Thymus (tissue), 11 donors: ENCODE results near the gene SYT6. TPM values are rescaled to one million over a fixed set of nuclear protein-coding genes. Genes with fewer than 3 reads are reported as not detected.

Source experiments
- DNase-seq, 9 donors: peaks; one replicate each; pipeline ENCODE4 v3.0.0-alpha.2; 2013; ENCODE audit warnings: low spot score in 9 of 9, low read depth in 6 of 9, missing footprints in 1 of 9
- H3K27ac ChIP-seq, 2 donors: one replicate each; pipeline ENCODE4 v1.5.1; 2013; ENCODE audit warnings: control low read depth in 1 of 2, low read depth in 1 of 2, low read length in 1 of 2, mild to moderate bottlenecking in 1 of 2, moderate library complexity in 1 of 2
- H3K27me3 ChIP-seq, 2 donors: one replicate each; pipeline ENCODE4 v1.5.1; 2013; ENCODE audit warnings: low read length in 1 of 2; ENCODE audit not compliant: control insufficient read depth in 2 of 2, insufficient read depth in 1 of 2
- H3K36me3 ChIP-seq, 2 donors: one replicate each; pipeline ENCODE4 v1.5.1; 2013; ENCODE audit warnings: low read length in 1 of 2, mild to moderate bottlenecking in 1 of 2, moderate library complexity in 1 of 2; ENCODE audit not compliant: control insufficient read depth in 2 of 2, insufficient read depth in 2 of 2
- H3K4me1 ChIP-seq, 2 donors: one replicate each; pipeline ENCODE4 v1.5.1; 2013; ENCODE audit warnings: low read length in 2 of 2; ENCODE audit not compliant: control insufficient read depth in 2 of 2, insufficient read depth in 2 of 2
- H3K4me3 ChIP-seq, 2 donors: one replicate each; pipeline ENCODE4 v1.5.1; 2013; ENCODE audit warnings: low read length in 2 of 2, control low read depth in 1 of 2, mild to moderate bottlenecking in 1 of 2
- H3K9me3 ChIP-seq, 2 donors: one replicate each; pipeline ENCODE4 v1.5.1; 2013; ENCODE audit warnings: low read length in 1 of 2, mild to moderate bottlenecking in 1 of 2; ENCODE audit not compliant: control insufficient read depth in 2 of 2, insufficient read depth in 1 of 2
- WGBS: extraction: QIAGEN DNeasy Blood & Tissue Kit; methylation state at CpG from one replicate; pipeline ENCODE4 v1.1.7; 2013; 5-methylcytosine and 5-hydroxymethylcytosine counted together
- polyA plus RNA-seq: library from polyadenylated mRNA; stranded (reverse); fragments of 200-250 nt; gene quantifications from one replicate; pipeline ENCODE4 v1.2.3, GENCODE V29; 2013
- total RNA-seq: library from RNA; stranded (reverse); fragments of 120-200 nt; gene quantifications from one replicate; pipeline ENCODE4 v1.2.4, GENCODE V29; 2013
- donor health status: healthy.

Gene SYT6
- total and polyA plus RNA-seq, 2 donors: 0.09 to 0.11 TPM

- Histone ChIP-seq H3K9me3 (no peaks in the 10 kb centered on the region), H3K4me3 (no peak overlapping the region), H3K36me3 (no peaks in the 10 kb centered on the region), H3K27ac (no peak overlapping the region), H3K27me3 (no peaks in the 10 kb centered on the region), H3K4me1 (no peaks in the 10 kb centered on the region)
- WGBS: 95% methylated on average over 8 of the region's 8 CpGs
- no peak for DNase-seq
Measured at GRCh38 chr1:114086601-114087368, 66.9 kb downstream of the SYT6 start.

GRCh38 chr1:114082867-114083585 is 70.6 kb downstream of the SYT6 start:
- H3K4me1 ChIP-seq: no peaks in the 10 kb centered on the region
- no peaks in the 10 kb centered on the region for H3K27me3 ChIP-seq
- H3K36me3 ChIP-seq: no peaks in the 10 kb centered on the region
- 93% methylated on average over 2 of the region's 2 CpGs for WGBS
- no peaks in the 10 kb centered on the region for H3K9me3 ChIP-seq
- no peak overlapping the region for H3K27ac ChIP-seq
- no peak for DNase-seq
- H3K4me3 ChIP-seq: no peak overlapping the region

GRCh38 chr1:114082304-114082630 is 71.4 kb downstream of the SYT6 start:
- no peak overlapping the region for H3K27ac ChIP-seq
- no peaks in the 10 kb centered on the region for H3K9me3 ChIP-seq
- DNase-seq: no peak
- H3K4me3 ChIP-seq: no peak overlapping the region
- H3K36me3 ChIP-seq: no peaks in the 10 kb centered on the region
- no peaks in the 10 kb centered on the region for H3K4me1 ChIP-seq
- 76% methylated on average over 2 of the region's 2 CpGs for WGBS
- no peaks in the 10 kb centered on the region for H3K27me3 ChIP-seq

GRCh38 chr1:114081437-114082303 is 72.0 kb downstream of the SYT6 start:
- WGBS: 89% methylated on average over 17 of the region's 17 CpGs
- no peak for DNase-seq
- no peak overlapping the region for H3K4me3 ChIP-seq
- no peaks in the 10 kb centered on the region for H3K9me3 ChIP-seq
- H3K27ac ChIP-seq: no peak overlapping the region
- no peaks in the 10 kb centered on the region for H3K4me1 ChIP-seq
- no peaks in the 10 kb centered on the region for H3K36me3 ChIP-seq
- H3K27me3 ChIP-seq: no peaks in the 10 kb centered on the region

GRCh38 chr1:114080511-114081436 is 72.9 kb downstream of the SYT6 start:
- WGBS: 94% methylated on average over 13 of the region's 13 CpGs
- no peaks in the 10 kb centered on the region for H3K27me3 ChIP-seq
- H3K9me3 ChIP-seq: no peaks in the 10 kb centered on the region
- no peaks in the 10 kb centered on the region for H3K36me3 ChIP-seq
- no peak overlapping the region for H3K27ac ChIP-seq
- DNase-seq: no peak
- no peaks in the 10 kb centered on the region for H3K4me1 ChIP-seq
- H3K4me3 ChIP-seq: no peak overlapping the region

GRCh38 chr1:114079596-114080190 is 74.0 kb downstream of the SYT6 start:
- H3K36me3 ChIP-seq: no peaks in the 10 kb centered on the region
- no peaks in the 10 kb centered on the region for H3K4me1 ChIP-seq
- H3K9me3 ChIP-seq: no peaks in the 10 kb centered on the region
- DNase-seq: no peak
- no peaks in the 10 kb centered on the region for H3K27me3 ChIP-seq
- no peak overlapping the region for H3K27ac ChIP-seq
- H3K4me3 ChIP-seq: no peak overlapping the region
- WGBS: 93% methylated on average over 5 of the region's 5 CpGs

GRCh38 chr1:114078116-114078515 is 75.6 kb downstream of the SYT6 start:
- H3K36me3 ChIP-seq: no peaks in the 10 kb centered on the region
- no peak overlapping the region for H3K27ac ChIP-seq
- H3K4me3 ChIP-seq: no peak overlapping the region
- H3K9me3 ChIP-seq: no peaks in the 10 kb centered on the region
- no peak for DNase-seq
- H3K4me1 ChIP-seq: no peaks in the 10 kb centered on the region
- whole genome bisulfite sequencing: 76% methylated on average over 4 of the region's 4 CpGs
- no peaks in the 10 kb centered on the region for H3K27me3 ChIP-seq

GRCh38 chr1:114077188-114077587 is 76.5 kb downstream of the SYT6 start:
- no peak for DNase-seq
- Histone ChIP-seq H3K4me3 (no peak overlapping the region), H3K27me3 (no peaks in the 10 kb centered on the region), H3K4me1 (no peaks in the 10 kb centered on the region), H3K36me3 (no peaks in the 10 kb centered on the region), H3K27ac (no peak overlapping the region), H3K9me3 (no peaks in the 10 kb centered on the region)
- 99% methylated on average over 3 of the region's 3 CpGs for WGBS
